ENCODE data around the gene WDR48. TPM values are rescaled to one million over a fixed set of nuclear protein-coding genes. Genes with fewer than 3 reads are reported as not detected.

The WDR48 gene
- total RNA-seq, 1 donor from 2014 or later: 57.3 TPM

- DNase-seq: no peak
These were observed 50.9 kb downstream of the WDR48 start for GRCh38 chr3:39102504-39103323.

GRCh38 chr3:39103324-39103693 is 51.5 kb downstream of the WDR48 start:
- DNase-seq: no peak

GRCh38 chr3:39103791-39104552 is 52.2 kb downstream of the WDR48 start:
- DNase-seq: no peak

GRCh38 chr3:39104961-39105686 is 53.3 kb downstream of the WDR48 start:
- DNase-seq: peak; percentile 10

- DNase-seq: no peak
These were observed 53.9 kb downstream of the WDR48 start for GRCh38 chr3:39105687-39106063.

- peak; percentile 36 for DNase-seq
These were observed 54.5 kb downstream of the WDR48 start for GRCh38 chr3:39106281-39106811.

- DNase-seq: peak; percentile 70
These were observed 55.1 kb downstream of the WDR48 start for GRCh38 chr3:39106851-39107387.

GRCh38 chr3:39107388-39108199 is 55.8 kb downstream of the WDR48 start, which contains the start of the genes GORASP1 and TTC21A:
GORASP1 (minus strand) TSS chr3:39107627; CDS start chr3:39107541, 86 bp downstream.
TTC21A (plus strand) TSS chr3:39107680; CDS start chr3:39107838, 158 bp downstream.
- DNase-seq: peak; percentile 92

GRCh38 chr3:39108200-39108710 is 56.4 kb downstream of the WDR48 start:
- DNase-seq: no peak

- no peak for DNase-seq
These were observed 57.3 kb downstream of the WDR48 start for GRCh38 chr3:39109086-39109485.

- DNase-seq: no peak
These were observed 58.3 kb downstream of the WDR48 start for GRCh38 chr3:39110041-39110639.

- DNase-seq: no peak
These were observed 60.3 kb downstream of the WDR48 start for GRCh38 chr3:39112113-39112512.

- DNase-seq: no peak
These were observed 60.7 kb downstream of the WDR48 start for GRCh38 chr3:39112535-39112934.

GRCh38 chr3:39113291-39113690 is 61.5 kb downstream of the WDR48 start:
- no peak for DNase-seq

GRCh38 chr3:39114456-39114855 is 62.6 kb downstream of the WDR48 start:
- no peak for DNase-seq

- DNase-seq: no peak
These were observed 64.1 kb downstream of the WDR48 start for GRCh38 chr3:39115870-39116269.

- DNase-seq: no peak
These were observed 66.3 kb downstream of the WDR48 start for GRCh38 chr3:39118079-39118478.

- DNase-seq: no peak
These were observed 67.3 kb downstream of the WDR48 start for GRCh38 chr3:39118931-39119660.

- no peak for DNase-seq
These were observed 69.8 kb downstream of the WDR48 start for GRCh38 chr3:39121621-39122020.

GRCh38 chr3:39122813-39123212 is 71.0 kb downstream of the WDR48 start:
- no peak for DNase-seq
